Measurements from ENCODE around the gene GLRA1. TPM values are rescaled to one million over a fixed set of nuclear protein-coding genes. Genes with fewer than 3 reads are reported as not detected.

GLRA1 gene
- total and polyA plus RNA-seq, 4 donors: not detected

DNA sequence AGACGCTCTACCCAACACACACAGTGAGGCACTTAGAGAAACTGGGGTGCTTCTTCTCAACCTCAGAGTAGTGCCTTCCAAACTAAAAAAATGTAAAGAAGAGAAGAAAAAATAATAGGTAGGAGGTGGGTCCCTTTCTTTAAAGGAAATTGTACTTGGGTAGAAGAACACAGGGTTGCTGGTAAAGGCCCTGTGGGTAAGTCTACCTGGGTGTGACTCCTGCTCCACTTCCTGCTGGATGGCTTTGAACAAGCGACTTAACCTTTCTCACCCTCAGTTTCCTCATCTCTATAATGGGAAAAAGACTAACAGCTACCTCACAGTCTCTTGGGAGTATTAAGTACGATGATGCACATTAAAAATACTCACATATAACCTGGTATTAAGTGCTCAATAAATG is 32.1 kb upstream of the GLRA1 start (continued):
- TF ChIP-seq MAX (IDR thresholded peaks at IDR 0.05) (no peak), YY1 (IDR thresholded peaks at IDR 0.05) (no peak)
- TF ChIP-seq, protein P1, sequence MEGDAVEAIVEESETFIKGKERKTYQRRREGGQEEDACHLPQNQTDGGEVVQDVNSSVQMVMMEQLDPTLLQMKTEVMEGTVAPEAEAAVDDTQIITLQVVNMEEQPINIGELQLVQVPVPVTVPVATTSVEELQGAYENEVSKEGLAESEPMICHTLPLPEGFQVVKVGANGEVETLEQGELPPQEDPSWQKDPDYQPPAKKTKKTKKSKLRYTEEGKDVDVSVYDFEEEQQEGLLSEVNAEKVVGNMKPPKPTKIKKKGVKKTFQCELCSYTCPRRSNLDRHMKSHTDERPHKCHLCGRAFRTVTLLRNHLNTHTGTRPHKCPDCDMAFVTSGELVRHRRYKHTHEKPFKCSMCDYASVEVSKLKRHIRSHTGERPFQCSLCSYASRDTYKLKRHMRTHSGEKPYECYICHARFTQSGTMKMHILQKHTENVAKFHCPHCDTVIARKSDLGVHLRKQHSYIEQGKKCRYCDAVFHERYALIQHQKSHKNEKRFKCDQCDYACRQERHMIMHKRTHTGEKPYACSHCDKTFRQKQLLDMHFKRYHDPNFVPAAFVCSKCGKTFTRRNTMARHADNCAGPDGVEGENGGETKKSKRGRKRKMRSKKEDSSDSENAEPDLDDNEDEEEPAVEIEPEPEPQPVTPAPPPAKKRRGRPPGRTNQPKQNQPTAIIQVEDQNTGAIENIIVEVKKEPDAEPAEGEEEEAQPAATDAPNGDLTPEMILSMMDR (IDR thresholded peaks at IDR 0.05; ENCODE audit: low read depth, low read length, missing input control): no peak

DNA sequence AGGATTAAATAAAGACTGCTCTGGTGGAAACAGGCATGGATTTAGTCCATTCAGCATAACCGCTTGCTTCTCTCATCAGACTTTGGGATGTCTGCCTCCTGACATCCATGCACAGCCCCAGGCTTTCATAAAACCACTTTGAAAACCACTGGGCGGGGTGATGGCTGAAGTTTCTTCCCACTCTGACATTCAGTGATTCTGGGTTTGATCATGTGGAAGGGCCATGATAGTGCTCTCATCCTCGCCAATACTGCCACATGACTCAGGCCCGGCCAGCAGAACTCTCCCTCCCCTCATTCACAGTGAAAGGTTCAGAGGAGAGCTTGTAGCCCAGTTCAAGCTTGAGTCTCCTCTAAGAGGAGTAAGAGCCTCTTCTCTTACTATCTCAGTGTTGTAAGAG is 29.6 kb upstream of the GLRA1 start:
- 75% methylated on average over 4 of the region's 4 CpGs for WGBS
- no peak for TF ChIP-seq TAF1 (conservative IDR thresholded peaks at IDR 0.05)
- no peak for TF ChIP-seq REST (IDR thresholded peaks at IDR 0.05)
- no peak for TF ChIP-seq FOXA2 (IDR thresholded peaks at IDR 0.05)
- TF ChIP-seq RAD21 (IDR thresholded peaks at IDR 0.05): no peak
- TF ChIP-seq GABPA (IDR thresholded peaks at IDR 0.05 in 1 of 2, conservative IDR thresholded peaks at IDR 0.05 in 1 of 2): no peak
- TF ChIP-seq EGR1 (IDR thresholded peaks at IDR 0.05; ENCODE audit: low read depth in 2 of 2): no peak
- no peak for TF ChIP-seq ZBTB33 (IDR thresholded peaks at IDR 0.05)
- TF ChIP-seq YY1 (IDR thresholded peaks at IDR 0.05): no peak
- TF ChIP-seq JUND (IDR thresholded peaks at IDR 0.05): no peak
- no peak for TF ChIP-seq NR2F2 (IDR thresholded peaks at IDR 0.05)
- TF ChIP-seq RXRA (IDR thresholded peaks at IDR 0.05): no peak
- no peak for TF ChIP-seq FOXA1 (IDR thresholded peaks at IDR 0.05)
- TF ChIP-seq MAX (IDR thresholded peaks at IDR 0.05): no peak
- TF ChIP-seq HNF4G (IDR thresholded peaks at IDR 0.05): no peak
- TF ChIP-seq, protein P1 (IDR thresholded peaks at IDR 0.05; ENCODE audit: low read depth, low read length, missing input control): no peak
- H3K9me3 ChIP-seq (ENCODE audit: control insufficient read depth in 4 of 4, low read length in 3 of 4): no peaks in the 10 kb centered on the region

More for the DNA sequence above, 29.6 kb upstream of the GLRA1 start:
- no peak overlapping the region for H3K27ac ChIP-seq (ENCODE audit: low read depth in 1 of 2, low read length in 2 of 2)
- H3K36me3 ChIP-seq (ENCODE audit: control insufficient read depth in 4 of 4, insufficient read depth in 3 of 4, low read depth in 1 of 4, low read length in 3 of 4): no peaks in the 10 kb centered on the region
- no peaks in the 10 kb centered on the region for H3K4me1 ChIP-seq (ENCODE audit: control insufficient read depth in 4 of 4, insufficient read depth in 4 of 4, low read length in 3 of 4)
- no peaks in the 10 kb centered on the region for H3K27me3 ChIP-seq (ENCODE audit: control insufficient read depth in 4 of 4, insufficient read depth in 4 of 4, low read length in 3 of 4)
- no peak for DNase-seq (ENCODE audit: low spot score)
- H3K4me3 ChIP-seq (ENCODE audit: low read depth in 1 of 3, low read length in 3 of 3): no peak overlapping the region
- H3K9ac ChIP-seq (ENCODE audit: low read depth in 1 of 2, low read length in 2 of 2): no peak overlapping the region

Data from liver (tissue), 9 donors.